GM12878 (cell line): ENCODE data around the gene ARID3B. TPM values are rescaled to one million over a fixed set of nuclear protein-coding genes. Genes with fewer than 3 reads are reported as not detected.

Experiments used
- ATAC-seq: fragments of 200-7000 bp; cut with Tn5 transposase; 3 replicates; pipeline ENCODE4 v1.9.1; 2020; ENCODE audit warnings: mild to moderate bottlenecking, moderate library complexity
- BruUV-seq: library from RNA; stranded (reverse); fragments of 400-500 nt; replicated peaks from 2 replicates; lab custom pipeline; 2021; lab: Mats Ljungman, UMichigan
- CTCF ChIA-PET: fragments of 300-600 bp; sonication (Branson Sonifier 250); formaldehyde crosslinking; extraction: SDS; loops from one replicate; lab custom pipeline; 2021; ENCODE audit warnings: inconsistent platforms; lab: Yijun Ruan, JAX
- POLR2A ChIA-PET: fragments of 350-600 bp; formaldehyde crosslinking; extraction: SDS; loops from one replicate; lab custom pipeline; 2021; ENCODE audit warnings: inconsistent platforms; lab: Charles Lee
- RAD21 ChIA-PET: fragments of 300-600 bp; sonication (Branson Sonifier 250); formaldehyde crosslinking; loops from one replicate; lab custom pipeline; 2023; ENCODE audit warnings: antibody characterized with exemption; ENCODE audit not compliant: unreplicated experiment; lab: Charles Lee
- SMC1A ChIA-PET: fragments of 300-600 bp; sonication (Branson Sonifier 250); formaldehyde crosslinking; loops from one replicate; lab custom pipeline; 2023; ENCODE audit not compliant: unreplicated experiment, uncharacterized antibody; lab: Charles Lee
- DNase-seq: peaks from one replicate; pipeline ENCODE4 v3.0.0-alpha.2; 2011; ENCODE audit warnings: low read depth, low spot score
- FAIRE-seq: peaks from 3 replicates; lab custom pipeline; 2011; peaks lifted over from hg19 to GRCh38; lab: Jason Lieb, UNC
- H2AFZ ChIP-seq: 2 replicates; pipeline ENCODE4 v1.6.0; 2011; ENCODE audit warnings: low read depth, low read length, control low read depth; ENCODE audit not compliant: control insufficient read depth
- H3K27ac ChIP-seq: 2 replicates; pipeline ENCODE4 v1.5.1; 2011; ENCODE audit warnings: control low read depth; ENCODE audit not compliant: control insufficient read depth, insufficient read depth
- H3K27me3 ChIP-seq, 2 experiments: replicated peaks in 1 of 2; 2 replicates each; pipeline versions ENCODE4 v1.6.0 to v1.6.1; 2011; ENCODE audit warnings: low read length in 1 of 2; ENCODE audit not compliant: control insufficient read depth in 2 of 2, insufficient read depth in 2 of 2
- H3K36me3 ChIP-seq, 2 experiments: 2 replicates each; pipeline ENCODE4 v1.5.1; 2011; ENCODE audit warnings: low read length in 1 of 2; ENCODE audit not compliant: control insufficient read depth in 2 of 2, insufficient read depth in 2 of 2
- H3K4me1 ChIP-seq: 2 replicates; pipeline ENCODE4 v1.6.1; 2011; ENCODE audit warnings: mild to moderate bottlenecking, low read length, moderate library complexity, mixed read lengths; ENCODE audit not compliant: control insufficient read depth, insufficient read depth
- H3K4me2 ChIP-seq: 2 replicates; pipeline ENCODE4 v1.6.0; 2011; ENCODE audit warnings: control low read depth; ENCODE audit not compliant: control insufficient read depth, insufficient read depth
- H3K4me3 ChIP-seq: fragments of 200-600 bp; sonication (generic); 2 replicates; pipeline ENCODE4 v1.5.1; 2016
- H3K79me2 ChIP-seq: 2 replicates; pipeline ENCODE4 v1.6.0; 2011; ENCODE audit warnings: low read length; ENCODE audit not compliant: control insufficient read depth, insufficient read depth
- H3K9ac ChIP-seq: 2 replicates; pipeline ENCODE4 v1.8.0; 2011; ENCODE audit warnings: low read length, control low read depth, mixed read lengths; ENCODE audit not compliant: control insufficient read depth, insufficient read depth
- H3K9me3 ChIP-seq: replicated peaks from 3 replicates; pipeline ENCODE4 v1.5.1; 2011; ENCODE audit warnings: mild to moderate bottlenecking, low read length; ENCODE audit not compliant: control insufficient read depth, insufficient read depth
- H4K20me1 ChIP-seq: 2 replicates; pipeline ENCODE4 v1.6.0; 2011; ENCODE audit not compliant: control insufficient read depth, insufficient read depth
- ATF3 ChIP-seq: IDR thresholded peaks from 2 replicates; pipeline ENCODE4 v1.6.1; 2011; ENCODE audit warnings: low read depth, mild to moderate bottlenecking, low read length, moderate library complexity, borderline replicate concordance; ENCODE audit errors: extremely low read depth
- BCL11A ChIP-seq: IDR thresholded peaks from 2 replicates; pipeline ENCODE4 v1.6.1; 2011; ENCODE audit warnings: low read depth, low read length
- BMI1 ChIP-seq: fragments of 450-650 bp; IDR thresholded peaks from 2 replicates; pipeline ENCODE4 v1.6.1; 2016; ENCODE audit warnings: mild to moderate bottlenecking, moderate library complexity, borderline replicate concordance
- CHD4 ChIP-seq: fragments of 200-600 bp; sonication (generic); IDR thresholded peaks from 2 replicates; pipeline ENCODE4 v1.6.1; 2016; ENCODE audit warnings: mild to moderate bottlenecking
- CREB1 ChIP-seq: IDR thresholded peaks from 2 replicates; pipeline ENCODE4 v1.6.1; 2012; ENCODE audit warnings: low read depth, mild to moderate bottlenecking, inconsistent platforms
- E2F4 ChIP-seq: IDR thresholded peaks from 2 replicates; pipeline ENCODE4 v1.6.1; 2012; ENCODE audit warnings: low read depth, low read length, improper control_type of control experiment
- GABPA ChIP-seq: IDR thresholded peaks from 2 replicates; pipeline ENCODE4 v1.6.1; 2014; ENCODE audit warnings: antibody characterized with exemption, low read depth, mild to moderate bottlenecking, inconsistent platforms
- HDAC2 ChIP-seq: fragments of 200-600 bp; sonication (generic); IDR thresholded peaks from 2 replicates; pipeline ENCODE4 v1.6.1; 2017
- IKZF1 ChIP-seq: fragments of 450-650 bp; conservative IDR thresholded peaks from 2 replicates; pipeline ENCODE4 v1.6.1; 2017; ENCODE audit warnings: antibody characterized with exemption, mild to moderate bottlenecking
- MTA2 ChIP-seq: fragments of 450-650 bp; IDR thresholded peaks from 2 replicates; pipeline ENCODE4 v1.6.1; 2016; ENCODE audit warnings: low read depth, mild to moderate bottlenecking, moderate library complexity
- MTA3 ChIP-seq: IDR thresholded peaks from 2 replicates; pipeline ENCODE4 v1.6.1; 2012; ENCODE audit warnings: low read length, inconsistent platforms, borderline replicate concordance
- MXI1 ChIP-seq: fragments of 150-350 bp; IDR thresholded peaks from 2 replicates; pipeline ENCODE4 v1.6.1; 2011; ENCODE audit warnings: low read depth, mild to moderate bottlenecking, inconsistent platforms, low read length, improper control_type of control experiment
- MYC ChIP-seq: IDR thresholded peaks from 2 replicates; pipeline ENCODE4 v1.6.1; 2011; ENCODE audit warnings: mild to moderate bottlenecking, low read length, moderate library complexity, inconsistent platforms; ENCODE audit not compliant: insufficient read depth, insufficient replicate concordance, insufficient read length, severe bottlenecking
- PBX3 ChIP-seq: IDR thresholded peaks from 2 replicates; pipeline ENCODE4 v1.6.1; 2011; ENCODE audit warnings: mild to moderate bottlenecking, low read depth, low read length, moderate library complexity; ENCODE audit not compliant: insufficient replicate concordance
- SIX5 ChIP-seq: IDR thresholded peaks from 2 replicates; pipeline ENCODE4 v1.6.1; 2011; ENCODE audit warnings: mild to moderate bottlenecking, low read depth, low read length, moderate library complexity; ENCODE audit not compliant: severe bottlenecking
- SMAD5 ChIP-seq: IDR thresholded peaks from 2 replicates; pipeline ENCODE4 v1.6.1; 2016; ENCODE audit warnings: antibody characterized with exemption, low read depth
- SP1 ChIP-seq: IDR thresholded peaks from one replicate; pipeline ENCODE4 v1.6.1; 2011; ENCODE audit warnings: low read depth, low read length
- SRF ChIP-seq, 2 experiments: IDR thresholded peaks; 2 replicates each; pipeline ENCODE4 v1.6.1; 2011; ENCODE audit warnings: low read depth in 2 of 2, low read length in 2 of 2, mild to moderate bottlenecking in 1 of 2, moderate library complexity in 1 of 2
- TAF1 ChIP-seq: IDR thresholded peaks from 2 replicates; pipeline ENCODE4 v1.6.1; 2011; ENCODE audit warnings: mild to moderate bottlenecking, low read depth, low read length, borderline replicate concordance
- TCF3 ChIP-seq: IDR thresholded peaks from 2 replicates; pipeline ENCODE4 v1.6.1; 2012; ENCODE audit warnings: low read depth, mild to moderate bottlenecking, low read length, borderline replicate concordance; ENCODE audit not compliant: insufficient read depth
- ZNF384 ChIP-seq: IDR thresholded peaks from 2 replicates; pipeline ENCODE4 v1.6.1; 2012; ENCODE audit warnings: low read depth, mild to moderate bottlenecking, low read length, improper control_type of control experiment, borderline replicate concordance
- WGBS: methylation state at CpG from one replicate; pipeline ENCODE4 v1.1.6; 2016; ENCODE audit warnings: low lambda C conversion rate; ENCODE audit not compliant: insufficient replicate concordance, insufficient coverage; ENCODE audit errors: missing lambda C conversion rate; 5-methylcytosine and 5-hydroxymethylcytosine counted together
- in situ Hi-C: fragments of 300-500 bp; cut with MboI; formaldehyde crosslinking; loops from 9 replicates; pipeline ENCODE4 v1.14.3; 2018; ENCODE audit warnings: mixed read lengths
- intact Hi-C: fragments of 100-400 bp; cut with micrococcal nuclease; formaldehyde crosslinking; loops from one replicate; pipeline ENCODE4 v1.14.2; 2022; ENCODE audit not compliant: unreplicated experiment
- polyA plus RNA-seq, 11 experiments: library from polyadenylated mRNA; depleted of rRNA in 4 of 11; unstranded in 6 of 11; stranded (reverse) in 5 of 11; fragments of >200 nt; fragmentation: Nextera tagmentation in 4 of 11; fragmentation: Illumina TruSeq in 1 of 11; extraction: Ambion mirVana in 4 of 11; extraction: Trizol in 1 of 11; gene quantifications; 1 replicate in 1 of 11; 2 replicates in 10 of 11; pipeline versions ENCODE4 v1.2.1 to v1.2.3, GENCODE V29; 2011 to 2016; ENCODE audit warnings: inconsistent platforms in 2 of 11, missing spikeins in 2 of 11, low read depth in 1 of 11
- total RNA-seq, 4 experiments: library from RNA; depleted of rRNA in 3 of 4; stranded (reverse); fragments of >200 nt in 3 of 4; fragmentation: Illumina TruSeq in 1 of 4; extraction: Trizol in 1 of 4; gene quantifications; 2 replicates each; pipeline versions ENCODE4 v1.2.1 to v1.2.3, GENCODE V29; 2013 to 2021

The ARID3B gene
- total and polyA plus RNA-seq, 10 of the 15 experiments (the other 5 are each of a cell fraction or from before 2014, with no cell fraction given), result 1.1 to 33.4 (median 24.0) TPM

GRCh38 chr15:74545776-74546656, 5.0 kb downstream of the ARID3B start (continued):
- TF ChIP-seq E2F4 (0 out of 2 replicates have a peak, but pooled peaks have one; percentile 40), MTA3 (peak; percentile 90; the same call in 1 of the 2 replicates), CHD4 (no peak), TCF3 (peak; percentile 89), MTA2 (peak; percentile 56), ATF3 (no peak), SP1 (peak; percentile 7)

- Histone ChIP-seq H3K9me3 (no peaks in the 10 kb centered on the region), H3K79me2 (peaks cover 92% of the 10 kb centered on the region), H3K36me3 (peaks cover 8 to 40% of the 10 kb centered on the region in 2 experiments), H3K27me3 (no peaks in the 10 kb centered on the region), H3K4me1 (peaks cover 23% of the 10 kb centered on the region), H3K4me2 (peak overlapping the region; percentile 64), H4K20me1 (peaks cover 7% of the 10 kb centered on the region), H3K27ac (peak overlapping the region; percentile 33; the same call in 1 of the 2 replicates), H3K9ac (peak overlapping the region; percentile 31; the same call in 1 of the 2 replicates), H2AFZ (no peak overlapping the region), H3K4me3 (peak overlapping the region; percentile 60)
- 81% methylated on average over 3 of the region's 3 CpGs for WGBS
- ChIA-PET CTCF (interaction anchor here (1.3 to 1.7 kb wide), 2 partner anchors 83 to 173 kb away, joined by 3 read pairs; no protein-coding TSS in a partner anchor), POLR2A (no interaction called here), SMC1A (interaction anchor here (0.6 kb wide), 1 partner anchor 13 kb away, joined by 3 read pairs; no protein-coding TSS in a partner anchor), RAD21 (interaction anchor here (0.9 to 1.7 kb wide), 2 partner anchors 117 to 404 kb away, joined by 3 to 4 read pairs; no protein-coding TSS in a partner anchor)
- in situ Hi-C loops (no loop called here), intact Hi-C loops (loop anchor here (5.0 kb wide), 1 partner anchor 70 kb away; the partner anchor contains the start of gene CLK3)
- FAIRE-seq (no peak), DNase-seq (no peak), ATAC-seq (no peak)
- BruUV-seq, result no TSS peak
- TF ChIP-seq TAF1 (no peak), IKZF1 (no peak), PBX3 (no peak), MXI1 (no peak), HDAC2 (no peak), SIX5 (no peak), MYC (no peak), ZNF384 (no peak), BCL11A (no peak), CREB1 (no peak), GABPA (no peak), SRF (IDR thresholded peaks at IDR 0.05; ENCODE audit: low read depth in 2 of 2, low read length in 2 of 2) (no peak), SMAD5 (no peak), BMI1 (no peak)
Measured at GRCh38 chr15:74547616-74548015, 6.6 kb downstream of the ARID3B start.
